K562 (cell line): Measurements from ENCODE around the gene BLOC1S4. TPM values are rescaled to one million over a fixed set of nuclear protein-coding genes. Genes with fewer than 3 reads are reported as not detected.

Experiments
- DLX4 ChIP-seq: fragments of 250-450 bp; sonication (Bioruptor Pico); IDR thresholded peaks from 2 replicates; pipeline ENCODE4 v1.6.1; 2021; ENCODE audit warnings: mild to moderate bottlenecking
- GMEB1 ChIP-seq: fragments of 250-450 bp; sonication (Bioruptor Pico); IDR thresholded peaks from 2 replicates; pipeline ENCODE4 v1.4.0; 2020; ENCODE audit warnings: mild to moderate bottlenecking
- HDAC1 ChIP-seq, 2 experiments: fragments of 450-650 bp; IDR thresholded peaks; 2 replicates each; pipeline ENCODE4 v1.6.1; 2016 to 2017; ENCODE audit warnings: inconsistent platforms in 1 of 2, mild to moderate bottlenecking in 1 of 2, moderate library complexity in 1 of 2
- SRF ChIP-seq, 2 experiments: fragments of 250-450, 450-650 bp in 1 of 2; sonication (Bioruptor Pico) in 1 of 2; sonication (generic) in 1 of 2; formaldehyde crosslinking; IDR thresholded peaks; 2 replicates each; pipeline versions ENCODE4 v1.5.0 to v1.5.1; 2020 to 2022; ENCODE audit warnings: mild to moderate bottlenecking in 1 of 2, missing genetic modification reagents in 1 of 2
- USF1 ChIP-seq: sonication (generic); formaldehyde crosslinking; IDR thresholded peaks from 2 replicates; pipeline ENCODE4 v1.9.0; 2022; ENCODE audit warnings: mild to moderate bottlenecking, missing genetic modification reagents
- ZNF431 ChIP-seq: sonication (generic); formaldehyde crosslinking; IDR thresholded peaks from 2 replicates; pipeline ENCODE4 v1.8.0; 2022; ENCODE audit warnings: mild to moderate bottlenecking, missing genetic modification reagents
- ZNF507 ChIP-seq: conservative IDR thresholded peaks from 2 replicates; pipeline ENCODE4 v1.6.1; 2017; ENCODE audit warnings: missing genetic modification characterization, missing compliant biosample characterization
- polyA plus RNA-seq, 8 experiments: library from polyadenylated mRNA; depleted of rRNA in 4 of 8; stranded (reverse) in 5 of 8; unstranded in 3 of 8; fragments of >200 nt; fragmentation: Nextera tagmentation in 2 of 8; fragmentation: Illumina TruSeq in 1 of 8; extraction: Ambion mirVana in 2 of 8; extraction: Trizol in 1 of 8; gene quantifications; 2 replicates each; pipeline versions ENCODE4 v1.2.1 to v1.2.3, GENCODE V29; 2011 to 2014; ENCODE audit warnings: inconsistent platforms in 1 of 8, missing spikeins in 1 of 8
- total RNA-seq, 7 experiments: library from RNA; depleted of rRNA in 6 of 7; stranded (reverse); fragments of >200 nt in 6 of 7; fragmentation: Illumina TruSeq in 2 of 7; extraction: Trizol in 2 of 7; gene quantifications; 2 replicates each; pipeline versions ENCODE4 v1.2.1 to v1.2.3, GENCODE V29; 2011 to 2021; ENCODE audit warnings: low replicate concordance in 1 of 7
- TF ChIP-seq, protein P1 (sequence below), 2 experiments: fragments of 450-650 bp; formaldehyde crosslinking in 1 of 2; IDR thresholded peaks; 2 replicates each; pipeline versions ENCODE4 v1.4.0 to v1.6.1; 2014 to 2020; ENCODE audit warnings: mild to moderate bottlenecking in 2 of 2, borderline replicate concordance in 1 of 2, low read depth in 1 of 2
- TF ChIP-seq, protein P2 (sequence below): fragments of 200-800 bp; sonication (Bioruptor generic); IDR thresholded peaks from 2 replicates; pipeline ENCODE4 v1.6.1; 2017; ENCODE audit warnings: missing genetic modification characterization, missing compliant biosample characterization
- TF ChIP-seq, protein P3 (sequence below): fragments of 150-350 bp; conservative IDR thresholded peaks from 2 replicates; pipeline ENCODE4 v1.6.1; 2014; ENCODE audit warnings: low read length

BLOC1S4 gene
- total and polyA plus RNA-seq, 9 of the 15 experiments (the other 6 are each of a cell fraction or from before 2014, with no cell fraction given) = 3.1 to 31.6 (median 11.2) TPM

DNA sequence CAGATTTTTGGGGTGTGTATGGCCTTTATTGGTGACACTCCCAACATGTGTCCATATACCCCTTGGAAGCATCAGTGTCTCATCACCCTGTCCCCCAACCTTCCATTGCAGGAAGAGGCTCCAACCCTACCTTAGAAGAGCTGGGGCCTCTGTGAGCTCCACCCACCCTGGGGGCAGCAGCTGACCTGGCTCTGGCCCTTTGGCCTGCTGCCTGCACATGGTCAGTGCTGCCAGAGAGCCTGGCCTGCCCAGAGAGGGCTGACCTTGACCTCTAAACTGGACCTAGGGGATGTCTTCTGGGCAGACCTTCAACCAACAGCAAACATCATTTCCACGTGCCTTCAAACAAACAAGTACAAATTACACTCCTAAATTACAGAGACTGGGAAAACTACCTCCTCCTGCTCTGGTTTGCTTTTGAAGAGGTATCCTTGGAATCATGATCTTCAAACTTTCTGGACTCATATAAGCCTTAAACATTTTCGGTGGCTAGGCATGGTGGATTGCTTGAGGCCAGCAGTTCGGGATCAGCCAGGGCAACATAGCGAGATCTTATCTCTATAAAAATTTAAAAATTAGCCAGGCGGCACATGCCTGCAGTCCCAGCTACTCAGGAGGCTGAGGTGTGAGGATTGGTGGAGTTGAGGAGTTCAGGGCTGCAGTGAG, 39.2 kb downstream of the BLOC1S4 start (continued):
- TF ChIP-seq, protein P1, sequence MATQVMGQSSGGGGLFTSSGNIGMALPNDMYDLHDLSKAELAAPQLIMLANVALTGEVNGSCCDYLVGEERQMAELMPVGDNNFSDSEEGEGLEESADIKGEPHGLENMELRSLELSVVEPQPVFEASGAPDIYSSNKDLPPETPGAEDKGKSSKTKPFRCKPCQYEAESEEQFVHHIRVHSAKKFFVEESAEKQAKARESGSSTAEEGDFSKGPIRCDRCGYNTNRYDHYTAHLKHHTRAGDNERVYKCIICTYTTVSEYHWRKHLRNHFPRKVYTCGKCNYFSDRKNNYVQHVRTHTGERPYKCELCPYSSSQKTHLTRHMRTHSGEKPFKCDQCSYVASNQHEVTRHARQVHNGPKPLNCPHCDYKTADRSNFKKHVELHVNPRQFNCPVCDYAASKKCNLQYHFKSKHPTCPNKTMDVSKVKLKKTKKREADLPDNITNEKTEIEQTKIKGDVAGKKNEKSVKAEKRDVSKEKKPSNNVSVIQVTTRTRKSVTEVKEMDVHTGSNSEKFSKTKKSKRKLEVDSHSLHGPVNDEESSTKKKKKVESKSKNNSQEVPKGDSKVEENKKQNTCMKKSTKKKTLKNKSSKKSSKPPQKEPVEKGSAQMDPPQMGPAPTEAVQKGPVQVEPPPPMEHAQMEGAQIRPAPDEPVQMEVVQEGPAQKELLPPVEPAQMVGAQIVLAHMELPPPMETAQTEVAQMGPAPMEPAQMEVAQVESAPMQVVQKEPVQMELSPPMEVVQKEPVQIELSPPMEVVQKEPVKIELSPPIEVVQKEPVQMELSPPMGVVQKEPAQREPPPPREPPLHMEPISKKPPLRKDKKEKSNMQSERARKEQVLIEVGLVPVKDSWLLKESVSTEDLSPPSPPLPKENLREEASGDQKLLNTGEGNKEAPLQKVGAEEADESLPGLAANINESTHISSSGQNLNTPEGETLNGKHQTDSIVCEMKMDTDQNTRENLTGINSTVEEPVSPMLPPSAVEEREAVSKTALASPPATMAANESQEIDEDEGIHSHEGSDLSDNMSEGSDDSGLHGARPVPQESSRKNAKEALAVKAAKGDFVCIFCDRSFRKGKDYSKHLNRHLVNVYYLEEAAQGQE (IDR thresholded peaks at IDR 0.05; ENCODE audit: borderline replicate concordance) = no peak
- TF ChIP-seq, protein P1 (CRISPR knock-in tag; IDR thresholded peaks at IDR 0.05; ENCODE audit: low read depth) = no peak
- TF ChIP-seq SRF (CRISPR knock-in tag; IDR thresholded peaks at IDR 0.05) = no peak
- peak; percentile 19; the same call in 1 of the 2 replicates for TF ChIP-seq USF1
- TF ChIP-seq ZNF507 (tag) = no peak
- TF ChIP-seq, protein P2, sequence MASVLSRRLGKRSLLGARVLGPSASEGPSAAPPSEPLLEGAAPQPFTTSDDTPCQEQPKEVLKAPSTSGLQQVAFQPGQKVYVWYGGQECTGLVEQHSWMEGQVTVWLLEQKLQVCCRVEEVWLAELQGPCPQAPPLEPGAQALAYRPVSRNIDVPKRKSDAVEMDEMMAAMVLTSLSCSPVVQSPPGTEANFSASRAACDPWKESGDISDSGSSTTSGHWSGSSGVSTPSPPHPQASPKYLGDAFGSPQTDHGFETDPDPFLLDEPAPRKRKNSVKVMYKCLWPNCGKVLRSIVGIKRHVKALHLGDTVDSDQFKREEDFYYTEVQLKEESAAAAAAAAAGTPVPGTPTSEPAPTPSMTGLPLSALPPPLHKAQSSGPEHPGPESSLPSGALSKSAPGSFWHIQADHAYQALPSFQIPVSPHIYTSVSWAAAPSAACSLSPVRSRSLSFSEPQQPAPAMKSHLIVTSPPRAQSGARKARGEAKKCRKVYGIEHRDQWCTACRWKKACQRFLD (CRISPR knock-in tag) = no peak
- TF ChIP-seq, protein P3, sequence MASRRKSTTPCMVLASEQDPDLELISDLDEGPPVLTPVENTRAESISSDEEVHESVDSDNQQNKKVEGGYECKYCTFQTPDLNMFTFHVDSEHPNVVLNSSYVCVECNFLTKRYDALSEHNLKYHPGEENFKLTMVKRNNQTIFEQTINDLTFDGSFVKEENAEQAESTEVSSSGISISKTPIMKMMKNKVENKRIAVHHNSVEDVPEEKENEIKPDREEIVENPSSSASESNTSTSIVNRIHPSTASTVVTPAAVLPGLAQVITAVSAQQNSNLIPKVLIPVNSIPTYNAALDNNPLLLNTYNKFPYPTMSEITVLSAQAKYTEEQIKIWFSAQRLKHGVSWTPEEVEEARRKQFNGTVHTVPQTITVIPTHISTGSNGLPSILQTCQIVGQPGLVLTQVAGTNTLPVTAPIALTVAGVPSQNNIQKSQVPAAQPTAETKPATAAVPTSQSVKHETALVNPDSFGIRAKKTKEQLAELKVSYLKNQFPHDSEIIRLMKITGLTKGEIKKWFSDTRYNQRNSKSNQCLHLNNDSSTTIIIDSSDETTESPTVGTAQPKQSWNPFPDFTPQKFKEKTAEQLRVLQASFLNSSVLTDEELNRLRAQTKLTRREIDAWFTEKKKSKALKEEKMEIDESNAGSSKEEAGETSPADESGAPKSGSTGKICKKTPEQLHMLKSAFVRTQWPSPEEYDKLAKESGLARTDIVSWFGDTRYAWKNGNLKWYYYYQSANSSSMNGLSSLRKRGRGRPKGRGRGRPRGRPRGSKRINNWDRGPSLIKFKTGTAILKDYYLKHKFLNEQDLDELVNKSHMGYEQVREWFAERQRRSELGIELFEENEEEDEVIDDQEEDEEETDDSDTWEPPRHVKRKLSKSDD = no peak
- no peak for TF ChIP-seq ZNF431 (CRISPR knock-in tag)
- no peak for TF ChIP-seq DLX4 (CRISPR knock-in tag)
- no peak for TF ChIP-seq HDAC1 (IDR thresholded peaks at IDR 0.05)
- TF ChIP-seq GMEB1 = no peak
